Omental fat pad (tissue), 4 donors: ENCODE data around the gene SNTN. TPM values are rescaled to one million over a fixed set of nuclear protein-coding genes. Genes with fewer than 3 reads are reported as not detected.

Experiments used
- ATAC-seq: fragments of 150-250 bp; one replicate; pipeline ENCODE4 v1.9.1; 2016; ENCODE audit warnings: mild to moderate bottlenecking, moderate library complexity; ENCODE audit not compliant: low FRiP score
- DNase-seq: peaks from one replicate; pipeline ENCODE4 v3.0.0-alpha.2; 2019; ENCODE audit warnings: low spot score
- total RNA-seq, 4 donors: library from RNA; depleted of rRNA; stranded (reverse); fragments of >200 nt; gene quantifications; one replicate each; pipeline ENCODE4 v1.1.0, GENCODE V29; 2016
- TF ChIP-seq, protein P1 (sequence below), 3 donors: fragments of 450-650 bp; IDR thresholded peaks; one replicate each; pipeline ENCODE4 v1.5.1; 2016 to 2017; ENCODE audit warnings: antibody characterized with exemption in 3 of 3, mild to moderate bottlenecking in 3 of 3, moderate library complexity in 2 of 3

SNTN gene
- total RNA-seq: not detected

- ATAC-seq (no peak), DNase-seq (no peak)
- TF ChIP-seq, protein P1, sequence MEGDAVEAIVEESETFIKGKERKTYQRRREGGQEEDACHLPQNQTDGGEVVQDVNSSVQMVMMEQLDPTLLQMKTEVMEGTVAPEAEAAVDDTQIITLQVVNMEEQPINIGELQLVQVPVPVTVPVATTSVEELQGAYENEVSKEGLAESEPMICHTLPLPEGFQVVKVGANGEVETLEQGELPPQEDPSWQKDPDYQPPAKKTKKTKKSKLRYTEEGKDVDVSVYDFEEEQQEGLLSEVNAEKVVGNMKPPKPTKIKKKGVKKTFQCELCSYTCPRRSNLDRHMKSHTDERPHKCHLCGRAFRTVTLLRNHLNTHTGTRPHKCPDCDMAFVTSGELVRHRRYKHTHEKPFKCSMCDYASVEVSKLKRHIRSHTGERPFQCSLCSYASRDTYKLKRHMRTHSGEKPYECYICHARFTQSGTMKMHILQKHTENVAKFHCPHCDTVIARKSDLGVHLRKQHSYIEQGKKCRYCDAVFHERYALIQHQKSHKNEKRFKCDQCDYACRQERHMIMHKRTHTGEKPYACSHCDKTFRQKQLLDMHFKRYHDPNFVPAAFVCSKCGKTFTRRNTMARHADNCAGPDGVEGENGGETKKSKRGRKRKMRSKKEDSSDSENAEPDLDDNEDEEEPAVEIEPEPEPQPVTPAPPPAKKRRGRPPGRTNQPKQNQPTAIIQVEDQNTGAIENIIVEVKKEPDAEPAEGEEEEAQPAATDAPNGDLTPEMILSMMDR (IDR thresholded peaks at IDR 0.05): no peak
Measured at GRCh38 chr3:63652066-63652725, at the start of gene SNTN. Gene SNTN (plus strand): TSS chr3:63652675. CDS start chr3:63652688, 13 bp downstream.

GRCh38 chr3:63607716-63608115, 44.8 kb upstream of the SNTN start:
- TF ChIP-seq, protein P1 (IDR thresholded peaks at IDR 0.05): no peak
- ATAC-seq (no peak), DNase-seq (no peak)

DNA sequence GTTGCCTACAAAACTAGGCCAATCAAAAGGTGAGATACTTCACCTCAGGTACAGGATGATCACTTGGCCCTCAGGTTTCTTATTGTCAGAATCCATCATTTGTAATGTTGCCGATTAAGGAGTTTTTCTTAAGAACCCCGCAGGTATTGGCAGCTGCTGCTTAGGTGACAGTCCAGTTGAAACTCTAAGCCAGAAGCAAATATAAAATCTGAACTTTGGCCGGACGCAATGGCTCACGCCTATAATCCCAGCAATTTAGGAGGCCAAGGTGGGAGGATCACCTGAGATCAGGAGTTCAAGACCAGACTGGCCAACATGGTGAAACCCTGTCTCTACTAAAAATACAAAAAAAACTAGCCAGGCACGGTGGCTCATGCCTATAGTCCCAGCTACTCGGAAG, 43.1 kb upstream of the SNTN start:
- ATAC-seq (no peak), DNase-seq (no peak)
- TF ChIP-seq, protein P1 (IDR thresholded peaks at IDR 0.05): no peak

DNA sequence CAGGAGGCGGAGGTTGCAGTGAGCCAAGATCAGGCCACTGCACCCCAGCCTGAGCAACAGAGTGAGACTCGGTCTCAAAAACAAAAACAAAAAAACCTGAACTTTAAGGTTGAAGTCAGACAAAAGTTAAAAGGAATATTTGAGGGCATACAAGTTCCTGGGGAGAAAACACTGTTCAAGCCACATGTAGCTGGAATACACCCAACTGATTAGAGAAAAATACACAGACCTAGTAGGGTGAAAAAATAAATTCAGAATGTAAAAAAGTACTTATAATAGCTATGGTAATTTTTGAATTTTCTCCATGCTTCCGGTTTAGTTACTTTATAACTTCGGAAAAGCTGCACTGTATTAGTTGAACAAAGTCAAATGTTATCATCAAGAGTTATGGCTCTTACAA, 42.6 kb upstream of the SNTN start:
- no peak for ATAC-seq
- TF ChIP-seq, protein P1 (IDR thresholded peaks at IDR 0.05): no peak
- no peak for DNase-seq

- DNase-seq: no peak
- ATAC-seq: no peak
- TF ChIP-seq, protein P1 (IDR thresholded peaks at IDR 0.05): no peak
Measured at GRCh38 chr3:63611382-63611781, 41.1 kb upstream of the SNTN start.

DNA sequence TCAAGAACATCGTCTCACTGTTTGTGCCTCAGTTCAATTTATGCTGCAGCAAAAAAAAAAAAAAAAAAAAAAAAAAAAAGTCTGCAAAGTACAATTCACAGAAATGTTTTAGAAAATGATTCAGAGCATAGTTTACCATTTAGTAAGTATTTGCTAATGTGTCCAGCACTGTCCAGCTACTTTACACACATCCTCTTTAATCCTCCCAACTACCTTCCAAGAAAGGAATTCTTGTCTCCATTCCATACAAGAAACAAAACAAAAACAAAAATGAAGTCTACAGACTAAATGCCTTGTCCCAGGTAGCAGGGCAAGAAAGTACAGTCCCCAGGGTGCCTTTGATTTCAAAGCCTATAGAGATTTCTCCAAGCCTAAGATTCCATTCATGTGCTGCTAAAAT, 38.9 kb upstream of the SNTN start:
- DNase-seq: no peak
- no peak for ATAC-seq
- TF ChIP-seq, protein P1 (IDR thresholded peaks at IDR 0.05): no peak

DNA sequence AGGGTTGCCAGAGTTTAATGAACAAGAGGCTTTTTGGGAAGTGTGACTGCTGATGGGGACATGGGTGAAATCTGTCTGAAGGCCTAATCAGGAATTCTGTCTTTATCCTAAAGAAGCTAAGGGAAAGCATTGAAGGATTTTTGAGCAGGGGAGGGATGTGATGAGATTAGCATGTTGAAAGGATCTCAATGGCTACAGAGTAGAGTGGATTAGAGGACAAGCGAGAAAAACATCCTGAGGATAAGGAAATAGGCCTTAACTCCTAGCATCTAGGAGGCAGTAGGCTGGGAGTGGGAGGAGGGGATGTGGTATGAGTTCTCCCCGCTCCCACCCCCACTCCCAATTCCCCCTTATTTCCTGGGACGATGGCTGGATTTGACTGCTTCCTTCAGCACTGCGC, 35.1 kb upstream of the SNTN start:
- DNase-seq (no peak), ATAC-seq (no peak)
- TF ChIP-seq, protein P1 (IDR thresholded peaks at IDR 0.05): no peak
